ENCODE measurements around the gene AP1G1.

GRCh38 chr16:71830359-71830758 is 21.7 kb upstream of the AP1G1 start:
- no peak for TF ChIP-seq E2F4 (IDR thresholded peaks at IDR 0.05; ENCODE audit: low read depth, low read length)
- no peak for TF ChIP-seq BRCA1 (IDR thresholded peaks at IDR 0.05; ENCODE audit: low read depth, low read length)
- TF ChIP-seq POLR2AphosphoS5 (IDR thresholded peaks at IDR 0.05; ENCODE audit: low read length), result no peak
- TF ChIP-seq CHD4 (IDR thresholded peaks at IDR 0.05), result no peak
- TF ChIP-seq, protein P1, sequence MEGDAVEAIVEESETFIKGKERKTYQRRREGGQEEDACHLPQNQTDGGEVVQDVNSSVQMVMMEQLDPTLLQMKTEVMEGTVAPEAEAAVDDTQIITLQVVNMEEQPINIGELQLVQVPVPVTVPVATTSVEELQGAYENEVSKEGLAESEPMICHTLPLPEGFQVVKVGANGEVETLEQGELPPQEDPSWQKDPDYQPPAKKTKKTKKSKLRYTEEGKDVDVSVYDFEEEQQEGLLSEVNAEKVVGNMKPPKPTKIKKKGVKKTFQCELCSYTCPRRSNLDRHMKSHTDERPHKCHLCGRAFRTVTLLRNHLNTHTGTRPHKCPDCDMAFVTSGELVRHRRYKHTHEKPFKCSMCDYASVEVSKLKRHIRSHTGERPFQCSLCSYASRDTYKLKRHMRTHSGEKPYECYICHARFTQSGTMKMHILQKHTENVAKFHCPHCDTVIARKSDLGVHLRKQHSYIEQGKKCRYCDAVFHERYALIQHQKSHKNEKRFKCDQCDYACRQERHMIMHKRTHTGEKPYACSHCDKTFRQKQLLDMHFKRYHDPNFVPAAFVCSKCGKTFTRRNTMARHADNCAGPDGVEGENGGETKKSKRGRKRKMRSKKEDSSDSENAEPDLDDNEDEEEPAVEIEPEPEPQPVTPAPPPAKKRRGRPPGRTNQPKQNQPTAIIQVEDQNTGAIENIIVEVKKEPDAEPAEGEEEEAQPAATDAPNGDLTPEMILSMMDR (IDR thresholded peaks at IDR 0.05 in 2 of 3, conservative IDR thresholded peaks at IDR 0.05 in 1 of 3; ENCODE audit: control insufficient read depth in 2 of 3, extremely low read depth in 1 of 3, insufficient read depth in 1 of 3, low read depth in 3 of 3, low read length in 3 of 3), result no peak
- no peak for TF ChIP-seq ZZZ3 (IDR thresholded peaks at IDR 0.05; ENCODE audit: control insufficient read depth, insufficient read length, low read depth)
- TF ChIP-seq EP300 (IDR thresholded peaks at IDR 0.05; ENCODE audit: borderline replicate concordance in 1 of 2, control insufficient read depth in 1 of 2, low read depth in 2 of 2, low read length in 2 of 2), result no peak
- no peak for TF ChIP-seq CREM (IDR thresholded peaks at IDR 0.05; ENCODE audit: low read depth)
- no peak for TF ChIP-seq FOXM1 (IDR thresholded peaks at IDR 0.05; ENCODE audit: low read depth, low read length)
- TF ChIP-seq SIN3A (IDR thresholded peaks at IDR 0.05; ENCODE audit: low read depth, low read length), result no peak
